ENCODE data around the gene ADCY7. TPM values are rescaled to one million over a fixed set of nuclear protein-coding genes. Genes with fewer than 3 reads are reported as not detected.

The ADCY7 gene
- total RNA-seq, 1 experiment from 2014 or later: 34.2 TPM

DNA sequence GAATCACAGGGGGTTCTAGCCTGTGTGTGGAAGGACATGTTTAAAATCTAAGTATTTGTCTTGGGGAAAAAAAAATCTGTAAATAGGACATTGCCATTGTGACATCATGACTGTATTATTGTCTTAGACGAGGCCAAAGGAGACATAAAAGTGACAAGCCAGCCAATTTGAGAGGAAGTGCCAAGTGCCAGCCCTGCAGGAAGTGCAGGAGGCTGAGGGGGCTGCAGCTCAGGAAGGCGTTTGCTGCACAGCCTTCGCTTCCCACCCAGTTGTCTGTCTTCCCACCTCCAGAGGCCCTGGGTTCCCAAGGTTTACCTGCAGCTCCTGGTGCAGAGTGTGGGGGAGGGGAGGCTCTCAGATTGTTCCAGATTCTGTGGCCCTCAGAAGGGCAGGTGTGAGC is 1.3 kb downstream of the ADCY7 start (continued):
- TF ChIP-seq SP1 (IDR thresholded peaks at IDR 0.05; ENCODE audit: low read depth) (no peak), ZFX (IDR thresholded peaks at IDR 0.05) (no peak), JUND (IDR thresholded peaks at IDR 0.05) (no peak)
- TF ChIP-seq, protein P1, sequence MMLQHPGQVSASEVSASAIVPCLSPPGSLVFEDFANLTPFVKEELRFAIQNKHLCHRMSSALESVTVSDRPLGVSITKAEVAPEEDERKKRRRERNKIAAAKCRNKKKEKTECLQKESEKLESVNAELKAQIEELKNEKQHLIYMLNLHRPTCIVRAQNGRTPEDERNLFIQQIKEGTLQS (IDR thresholded peaks at IDR 0.05): no peak

GRCh38 chr16:50268352-50268751 is 2.0 kb downstream of the ADCY7 start:
- no peak overlapping the region for H3K4me3 ChIP-seq (replicated peaks in 1 of 2; ENCODE audit: low read depth in 1 of 2, low read length in 2 of 2)
- 0 out of 2 replicates have a peak, but pooled peaks cover 3% of the 10 kb centered on the region for H3K79me2 ChIP-seq (ENCODE audit: insufficient read depth, low read length)
- intact Hi-C loops (cut with micrococcal nuclease): no loop called here
- no peak overlapping the region for H3K9ac ChIP-seq (ENCODE audit: low read length)
- no peaks in the 10 kb centered on the region for H4K20me1 ChIP-seq (ENCODE audit: insufficient read depth)
- no peak overlapping the region for H2AFZ ChIP-seq (ENCODE audit: low read depth, low read length, poor library complexity, severe bottlenecking)
- POLR2A ChIA-PET: no interaction called here
- no peaks in the 10 kb centered on the region for H3K27me3 ChIP-seq (ENCODE audit: insufficient read depth, low read length)
- DNase-seq (ENCODE audit: low read depth, low spot score) (no peak), ATAC-seq (no peak)
- no peaks in the 10 kb centered on the region for H3K9me3 ChIP-seq (ENCODE audit: control insufficient read depth in 1 of 2, insufficient read depth in 1 of 2, low read depth in 1 of 2, low read length in 2 of 2)
- BruUV-seq (replicated peaks): no TSS peak
- H3K36me3 ChIP-seq (ENCODE audit: control insufficient read depth in 1 of 2, insufficient read depth in 2 of 2, low read length in 2 of 2): no peaks in the 10 kb centered on the region
- peaks cover 22 to 36% of the 10 kb centered on the region in 2 experiments for H3K4me1 ChIP-seq (ENCODE audit: control insufficient read depth in 1 of 2, insufficient read depth in 2 of 2, low read length in 2 of 2)
- H3K9me2 ChIP-seq (ENCODE audit: insufficient read depth): no peaks in the 10 kb centered on the region
- RAD21 ChIA-PET (ENCODE audit: low non-redundant PET in 1 of 2, low total read pairs in 2 of 2, uncharacterized antibody in 2 of 2, unreplicated experiment in 2 of 2): no interaction called here
- no peak overlapping the region for H3K4me2 ChIP-seq (ENCODE audit: low read length)
- CTCF ChIA-PET: no interaction called here
- TF ChIP-seq CTCF (IDR thresholded peaks at IDR 0.05 in 2 of 3, conservative IDR thresholded peaks at IDR 0.05 in 1 of 3; ENCODE audit: borderline replicate concordance in 1 of 3, insufficient read depth in 1 of 3, low read depth in 2 of 3, low read length in 2 of 3): no peak
- no peak for TF ChIP-seq FOSL1 (IDR thresholded peaks at IDR 0.05; ENCODE audit: low read depth)
- TF ChIP-seq SP1 (IDR thresholded peaks at IDR 0.05; ENCODE audit: low read depth): no peak
- no peak for TF ChIP-seq JUND (IDR thresholded peaks at IDR 0.05)
- TF ChIP-seq EZH2 (IDR thresholded peaks at IDR 0.05): no peak
- no peak for TF ChIP-seq SRF (IDR thresholded peaks at IDR 0.05; ENCODE audit: low read depth)
- no peak for TF ChIP-seq SIN3A (IDR thresholded peaks at IDR 0.05; ENCODE audit: low read depth)
- TF ChIP-seq CBX3 (IDR thresholded peaks at IDR 0.05; ENCODE audit: low read depth): no peak
- TF ChIP-seq, protein P2, sequence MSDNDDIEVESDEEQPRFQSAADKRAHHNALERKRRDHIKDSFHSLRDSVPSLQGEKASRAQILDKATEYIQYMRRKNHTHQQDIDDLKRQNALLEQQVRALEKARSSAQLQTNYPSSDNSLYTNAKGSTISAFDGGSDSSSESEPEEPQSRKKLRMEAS (IDR thresholded peaks at IDR 0.05): no peak
- TF ChIP-seq, protein P1 (IDR thresholded peaks at IDR 0.05): no peak
- TF ChIP-seq, protein P3, sequence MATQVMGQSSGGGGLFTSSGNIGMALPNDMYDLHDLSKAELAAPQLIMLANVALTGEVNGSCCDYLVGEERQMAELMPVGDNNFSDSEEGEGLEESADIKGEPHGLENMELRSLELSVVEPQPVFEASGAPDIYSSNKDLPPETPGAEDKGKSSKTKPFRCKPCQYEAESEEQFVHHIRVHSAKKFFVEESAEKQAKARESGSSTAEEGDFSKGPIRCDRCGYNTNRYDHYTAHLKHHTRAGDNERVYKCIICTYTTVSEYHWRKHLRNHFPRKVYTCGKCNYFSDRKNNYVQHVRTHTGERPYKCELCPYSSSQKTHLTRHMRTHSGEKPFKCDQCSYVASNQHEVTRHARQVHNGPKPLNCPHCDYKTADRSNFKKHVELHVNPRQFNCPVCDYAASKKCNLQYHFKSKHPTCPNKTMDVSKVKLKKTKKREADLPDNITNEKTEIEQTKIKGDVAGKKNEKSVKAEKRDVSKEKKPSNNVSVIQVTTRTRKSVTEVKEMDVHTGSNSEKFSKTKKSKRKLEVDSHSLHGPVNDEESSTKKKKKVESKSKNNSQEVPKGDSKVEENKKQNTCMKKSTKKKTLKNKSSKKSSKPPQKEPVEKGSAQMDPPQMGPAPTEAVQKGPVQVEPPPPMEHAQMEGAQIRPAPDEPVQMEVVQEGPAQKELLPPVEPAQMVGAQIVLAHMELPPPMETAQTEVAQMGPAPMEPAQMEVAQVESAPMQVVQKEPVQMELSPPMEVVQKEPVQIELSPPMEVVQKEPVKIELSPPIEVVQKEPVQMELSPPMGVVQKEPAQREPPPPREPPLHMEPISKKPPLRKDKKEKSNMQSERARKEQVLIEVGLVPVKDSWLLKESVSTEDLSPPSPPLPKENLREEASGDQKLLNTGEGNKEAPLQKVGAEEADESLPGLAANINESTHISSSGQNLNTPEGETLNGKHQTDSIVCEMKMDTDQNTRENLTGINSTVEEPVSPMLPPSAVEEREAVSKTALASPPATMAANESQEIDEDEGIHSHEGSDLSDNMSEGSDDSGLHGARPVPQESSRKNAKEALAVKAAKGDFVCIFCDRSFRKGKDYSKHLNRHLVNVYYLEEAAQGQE (IDR thresholded peaks at IDR 0.05; ENCODE audit: low read depth): no peak
- no peak for TF ChIP-seq ZFX (IDR thresholded peaks at IDR 0.05)
- TF ChIP-seq POLR2AphosphoS5 (IDR thresholded peaks at IDR 0.05; ENCODE audit: low read depth, low read length): no peak
- no peak for TF ChIP-seq ZNF274 (IDR thresholded peaks at IDR 0.05; ENCODE audit: low read depth, low read length)
- no peak for TF ChIP-seq RAD21 (IDR thresholded peaks at IDR 0.05; ENCODE audit: low read depth)
- TF ChIP-seq TCF7L2 (IDR thresholded peaks at IDR 0.05; ENCODE audit: borderline replicate concordance, extremely low read depth, insufficient read depth, insufficient read length): no peak
- no peak overlapping the region for H3K27ac ChIP-seq (ENCODE audit: low read depth, low read length)
